A673 (cell line): Measurements from ENCODE around the gene GABRA4. TPM values are rescaled to one million over a fixed set of nuclear protein-coding genes. Genes with fewer than 3 reads are reported as not detected.

Experiments used
- BruUV-seq: library from RNA; stranded (reverse); fragments of 400-500 nt; replicated peaks from 2 replicates; lab custom pipeline; 2021; lab: Mats Ljungman, UMichigan
- CTCF ChIA-PET: fragments of 300-600 bp; sonication (Branson Sonifier 250); formaldehyde crosslinking; loops from one replicate; lab custom pipeline; 2022; ENCODE audit warnings: antibody characterized with exemption; lab: Charles Lee
- POLR2A ChIA-PET: fragments of 300-600 bp; sonication (Branson Sonifier 250); formaldehyde crosslinking; loops from one replicate; lab custom pipeline; 2022; ENCODE audit warnings: antibody characterized with exemption; ENCODE audit not compliant: low non-redundant PET; lab: Charles Lee
- DNase-seq: peaks from one replicate; pipeline ENCODE4 v3.0.0-alpha.2; 2015; ENCODE audit warnings: low spot score
- H3K27ac ChIP-seq: fragments of 200-600 bp; sonication (generic); 2 replicates; pipeline ENCODE4 v1.5.1; 2016; ENCODE audit warnings: mixed run types, low read depth, mild to moderate bottlenecking, mixed read lengths, antibody characterized with exemption, low read length; ENCODE audit not compliant: poor library complexity, severe bottlenecking
- H3K27me3 ChIP-seq: fragments of 200-600 bp; sonication (generic); replicated peaks from 2 replicates; pipeline ENCODE4 v1.6.1; 2017; ENCODE audit warnings: mixed run types, low read depth, mild to moderate bottlenecking, mixed read lengths, antibody characterized with exemption, low read length; ENCODE audit not compliant: insufficient read depth, poor library complexity
- H3K36me3 ChIP-seq: fragments of 200-600 bp; sonication (generic); 2 replicates; pipeline ENCODE4 v1.6.1; 2016; ENCODE audit warnings: mixed run types, mild to moderate bottlenecking, mixed read lengths, antibody characterized with exemption, low read length; ENCODE audit not compliant: insufficient read depth, poor library complexity, severe bottlenecking
- H3K4me1 ChIP-seq: fragments of 200-600 bp; sonication (generic); 2 replicates; pipeline ENCODE4 v1.6.1; 2017; ENCODE audit warnings: mixed run types, mild to moderate bottlenecking, mixed read lengths, antibody characterized with exemption, low read length; ENCODE audit not compliant: insufficient read depth, poor library complexity, severe bottlenecking
- H3K4me3 ChIP-seq: fragments of 200-600 bp; sonication (generic); 2 replicates; pipeline ENCODE4 v1.5.1; 2016; ENCODE audit warnings: low read depth, mixed run types, mild to moderate bottlenecking, mixed read lengths, low read length; ENCODE audit not compliant: poor library complexity, severe bottlenecking
- H3K9me3 ChIP-seq: fragments of 200-600 bp; sonication (generic); 2 replicates; pipeline ENCODE4 v1.6.1; 2016; ENCODE audit warnings: mixed run types, low read depth, mild to moderate bottlenecking, mixed read lengths, antibody characterized with exemption, low read length; ENCODE audit not compliant: poor library complexity, severe bottlenecking
- CTCF ChIP-seq: fragments of 300-800, 200-600 bp; sonication (generic); conservative IDR thresholded peaks from 2 replicates; pipeline ENCODE4 v1.5.1; 2017; ENCODE audit warnings: low read depth, mild to moderate bottlenecking, antibody characterized with exemption, low read length, moderate library complexity, mixed read lengths
- EZH2 ChIP-seq: fragments of 200-600 bp; sonication (generic); IDR thresholded peaks from 2 replicates; pipeline ENCODE4 v1.6.1; 2017; ENCODE audit warnings: borderline replicate concordance, low read depth, mild to moderate bottlenecking, mixed read lengths, antibody characterized with exemption, low read length; ENCODE audit not compliant: poor library complexity, severe bottlenecking
- intact Hi-C: fragments of 100-400 bp; cut with micrococcal nuclease; formaldehyde crosslinking; loops from one replicate; pipeline ENCODE4 v1.10.0; 2022; ENCODE audit not compliant: unreplicated experiment
- total RNA-seq: library from RNA; stranded (reverse); gene quantifications from 2 replicates; pipeline ENCODE4 v1.2.3, GENCODE V29; 2021

GABRA4 gene
- total RNA-seq, 1 experiment from 2014 or later, result 0.58 TPM

DNA sequence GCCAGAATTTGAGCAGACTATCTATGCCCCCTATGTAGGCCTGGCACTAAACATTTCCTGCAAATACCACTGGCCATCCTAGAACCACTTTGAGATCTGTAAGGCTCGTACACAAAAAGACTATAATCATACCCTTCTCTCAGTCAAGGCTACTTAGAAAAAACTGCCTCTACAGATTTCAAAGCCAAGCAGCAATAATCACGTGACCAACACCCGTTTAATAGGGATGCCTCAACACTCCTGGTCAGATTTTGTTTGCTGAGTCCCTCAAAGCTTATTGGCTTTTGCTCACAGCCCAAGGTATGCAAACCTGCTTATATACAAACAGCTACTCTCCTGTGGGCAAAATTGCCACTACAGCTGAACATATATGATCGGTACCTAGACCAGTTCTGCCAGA lies 85.2 kb downstream of the GABRA4 start:
- intact Hi-C loops, result no loop called here
- DNase-seq, result no peak
- CTCF ChIA-PET, result no interaction called here

GRCh38 chr4:46900082-46900481 lies 93.3 kb downstream of the GABRA4 start:
- BruUV-seq, result no TSS peak
- intact Hi-C loops, result no loop called here
- Histone ChIP-seq H3K36me3 (no peaks in the 10 kb centered on the region), H3K27ac (no peak overlapping the region), H3K9me3 (no peaks in the 10 kb centered on the region), H3K4me1 (no peaks in the 10 kb centered on the region), H3K4me3 (no peak overlapping the region), H3K27me3 (no peaks in the 10 kb centered on the region)
- CTCF ChIA-PET, result no interaction called here
- no peak for DNase-seq
- POLR2A ChIA-PET, result no interaction called here
- no peak for TF ChIP-seq CTCF
- no peak for TF ChIP-seq EZH2

More for the DNA sequence above, 85.2 kb downstream of the GABRA4 start:
- Histone ChIP-seq H3K36me3 (no peaks in the 10 kb centered on the region), H3K27me3 (no peaks in the 10 kb centered on the region), H3K4me1 (no peaks in the 10 kb centered on the region), H3K27ac (no peak overlapping the region), H3K4me3 (no peak overlapping the region), H3K9me3 (no peaks in the 10 kb centered on the region)
- BruUV-seq, result no TSS peak
- TF ChIP-seq CTCF (no peak), EZH2 (no peak)
- POLR2A ChIA-PET, result no interaction called here

DNA sequence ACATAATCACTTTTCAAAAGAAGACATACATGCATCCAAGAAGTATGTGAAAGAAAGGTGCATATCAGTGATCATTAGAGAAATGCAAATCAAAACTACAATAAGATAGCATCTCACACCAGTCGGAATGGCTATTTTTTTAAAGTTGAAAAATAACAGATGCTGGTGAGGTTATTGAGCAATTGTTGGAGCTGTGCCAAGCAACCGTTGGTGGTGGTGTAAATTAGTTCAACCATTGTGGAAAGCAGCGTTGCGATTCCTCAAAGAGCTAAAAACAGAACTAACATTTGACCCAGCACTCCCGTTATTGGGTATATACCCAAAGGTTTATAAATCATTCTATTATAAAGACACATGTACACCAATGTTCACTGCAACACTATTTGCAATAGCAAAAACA lies 98.6 kb downstream of the GABRA4 start:
- BruUV-seq, result no TSS peak
- ChIA-PET CTCF (no interaction called here), POLR2A (no interaction called here)
- no peaks in the 10 kb centered on the region for H3K9me3 ChIP-seq
- DNase-seq, result peak; percentile 28
- H3K27ac ChIP-seq, result no peak overlapping the region
- no peaks in the 10 kb centered on the region for H3K36me3 ChIP-seq
- no peaks in the 10 kb centered on the region for H3K27me3 ChIP-seq
- TF ChIP-seq CTCF (no peak), EZH2 (no peak)
- H3K4me1 ChIP-seq, result peaks cover 7% of the 10 kb centered on the region
- intact Hi-C loops, result no loop called here
- no peak overlapping the region for H3K4me3 ChIP-seq
